Stimulated activated CD4-positive, alpha-beta T cell treated with anti-CD3 and anti-CD28 coated beads, Interleukin-12 subunit alpha, Interleukin-12 subunit beta, amount 100 ng/mL, for 4 hours (primary cell): ENCODE data around the gene CFH.
"Not testable (repeated sequence)": the region's sequence is repeated elsewhere in the genome, so short reads cannot be mapped to it uniquely, and the experiment has no call there.

Experiments used
- DNase-seq: peaks from one replicate; pipeline ENCODE4 v3.0.0-alpha.2; 2020

Gene CFH

DNA sequence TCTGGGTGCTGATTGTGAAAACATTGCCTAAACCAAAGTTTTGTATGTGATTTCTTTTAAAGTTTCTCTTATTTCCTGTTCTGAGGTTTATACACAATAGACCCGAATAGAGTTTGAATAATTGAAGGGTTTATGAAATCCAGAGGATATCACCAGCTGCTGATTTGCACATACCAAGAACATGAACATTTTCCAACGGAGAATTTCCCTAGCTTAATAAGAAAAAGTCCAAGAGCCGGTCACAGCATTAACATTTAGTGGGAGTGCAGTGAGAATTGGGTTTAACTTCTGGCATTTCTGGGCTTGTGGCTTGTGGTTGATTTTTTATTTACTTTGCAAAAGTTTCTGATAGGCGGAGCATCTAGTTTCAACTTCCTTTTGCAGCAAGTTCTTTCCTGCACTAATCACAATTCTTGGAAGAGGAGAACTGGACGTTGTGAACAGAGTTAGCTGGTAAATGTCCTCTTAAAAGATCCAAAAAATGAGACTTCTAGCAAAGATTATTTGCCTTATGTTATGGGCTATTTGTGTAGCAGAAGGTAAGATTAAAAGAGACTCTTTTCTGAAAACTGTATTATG lies at the start of gene CFH:
TSS of gene CFH (plus strand) at position 407 of the 579 bp plus-strand sequence. CDS start at position 482, 75 bp downstream.
- no peak for DNase-seq

DNA sequence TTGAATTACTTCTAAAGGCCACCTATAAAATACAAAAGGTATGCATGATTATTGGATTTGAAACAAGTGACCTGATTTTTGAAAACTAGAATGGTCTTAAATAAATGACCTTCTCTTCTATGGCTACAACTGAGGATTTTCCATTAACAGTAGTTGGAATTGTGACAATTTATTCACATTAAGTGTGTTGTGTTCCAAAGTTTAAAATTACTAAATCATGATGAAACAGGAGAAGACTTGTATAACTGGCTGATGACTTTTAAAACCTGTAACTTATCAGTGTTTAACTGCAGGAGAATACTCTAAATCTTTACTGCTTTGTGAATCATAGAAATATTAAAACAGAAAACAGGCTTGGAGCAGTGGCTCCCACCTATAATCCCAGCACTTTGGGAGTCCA lies 48.2 kb upstream of the CFH start:
- DNase-seq: no peak

- DNase-seq: no peak
Observed at GRCh38 chr1:196607981-196608380, 43.9 kb upstream of the CFH start.

DNA sequence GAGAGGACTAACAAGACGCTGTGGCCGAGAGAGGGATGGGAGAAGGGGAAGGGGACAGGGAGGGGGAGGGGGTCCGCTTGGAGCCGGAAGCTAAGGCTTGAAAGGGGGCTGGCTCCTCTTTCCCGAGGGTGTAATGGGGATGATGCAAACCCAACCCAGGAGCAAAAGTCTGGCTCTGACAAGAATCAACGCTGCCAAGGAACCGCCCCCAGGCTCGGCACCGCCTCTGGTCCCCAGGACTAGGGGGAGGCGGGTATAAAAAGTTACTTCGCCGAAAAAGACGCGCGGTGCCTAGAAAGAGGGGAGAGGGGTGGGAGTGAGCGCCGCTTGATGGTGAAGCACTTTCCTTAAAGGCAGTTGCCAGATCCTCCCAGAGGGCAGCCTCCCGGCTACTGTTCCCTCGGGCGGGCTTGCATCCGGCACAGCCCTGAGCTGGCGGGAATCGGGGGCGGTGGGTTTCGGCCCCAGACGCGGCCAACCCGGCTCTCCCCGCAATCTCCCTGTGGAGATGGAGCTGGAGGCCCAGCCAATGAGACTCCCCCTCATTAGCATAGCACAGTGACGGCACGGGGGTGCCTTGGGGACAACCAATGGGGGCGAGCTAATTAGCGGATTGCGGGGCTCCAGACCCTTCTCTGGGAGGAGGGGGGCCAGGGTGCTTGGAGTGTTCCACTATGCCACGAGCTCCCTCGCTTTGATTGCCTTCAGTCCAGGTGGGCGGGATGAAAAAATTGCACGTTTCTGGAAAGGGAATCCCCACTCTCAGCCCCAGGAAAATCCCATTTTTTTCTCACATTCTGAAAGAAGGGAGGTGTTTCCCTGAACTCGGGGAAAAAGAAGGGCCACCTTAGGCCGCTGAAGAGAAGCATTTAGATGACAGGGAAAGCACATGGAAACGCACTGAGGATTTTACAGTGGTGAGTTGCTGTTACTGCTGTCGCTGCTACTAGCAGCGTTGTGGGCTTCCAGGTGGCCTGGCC lies 43.2 kb upstream of the CFH start, which contains the start of gene KCNT2:
TSS of gene KCNT2 (minus strand) at position 51 of the 980 bp plus-strand sequence. CDS start 131 bp downstream, outside the sequence.
- no peak for DNase-seq

DNA sequence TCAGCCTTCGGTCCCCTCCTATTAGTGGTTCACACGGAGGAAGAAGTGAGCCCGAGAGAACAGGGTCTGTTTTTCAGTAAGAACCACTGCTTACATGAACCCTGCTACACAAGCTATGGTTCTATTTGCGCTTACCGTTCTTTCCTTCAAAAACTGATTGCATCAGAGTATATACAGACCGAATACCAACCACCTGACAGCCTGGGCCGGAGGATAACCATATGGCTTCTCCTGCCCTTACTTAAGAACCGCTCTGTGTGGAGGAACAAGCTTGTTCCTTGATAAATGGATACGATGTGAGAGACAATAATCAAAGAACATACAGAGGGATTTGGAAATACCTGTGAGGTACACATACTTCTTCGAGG lies 42.5 kb upstream of the CFH start:
- no peak for DNase-seq

- no peak for DNase-seq
Observed at GRCh38 chr1:196611873-196612272, 40.0 kb upstream of the CFH start.

GRCh38 chr1:196619721-196620120 lies 32.1 kb upstream of the CFH start:
- DNase-seq: no peak

DNA sequence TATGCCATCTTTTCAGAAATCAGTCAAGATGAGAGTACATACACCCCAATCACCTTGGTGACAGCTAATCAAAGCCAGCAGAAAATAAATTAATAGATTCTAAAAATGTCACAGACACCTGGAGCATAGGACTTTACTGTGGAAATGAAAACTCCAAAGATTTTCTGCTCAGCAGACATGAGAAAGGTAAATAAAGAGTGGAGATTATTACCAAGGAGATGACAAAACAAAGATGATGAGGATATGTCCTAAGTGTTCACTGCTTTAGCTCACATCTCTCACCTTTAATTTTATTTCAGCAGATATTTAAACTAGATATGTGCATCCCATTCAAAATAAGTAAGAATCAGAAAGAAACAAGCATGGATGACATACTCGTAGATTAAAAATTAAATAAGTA lies 28.8 kb upstream of the CFH start:
- no peak for DNase-seq

GRCh38 chr1:196628838-196629237 lies 23.0 kb upstream of the CFH start:
- DNase-seq: no peak

- no peak for DNase-seq
Observed at GRCh38 chr1:196637606-196638005, 14.2 kb upstream of the CFH start.

DNA sequence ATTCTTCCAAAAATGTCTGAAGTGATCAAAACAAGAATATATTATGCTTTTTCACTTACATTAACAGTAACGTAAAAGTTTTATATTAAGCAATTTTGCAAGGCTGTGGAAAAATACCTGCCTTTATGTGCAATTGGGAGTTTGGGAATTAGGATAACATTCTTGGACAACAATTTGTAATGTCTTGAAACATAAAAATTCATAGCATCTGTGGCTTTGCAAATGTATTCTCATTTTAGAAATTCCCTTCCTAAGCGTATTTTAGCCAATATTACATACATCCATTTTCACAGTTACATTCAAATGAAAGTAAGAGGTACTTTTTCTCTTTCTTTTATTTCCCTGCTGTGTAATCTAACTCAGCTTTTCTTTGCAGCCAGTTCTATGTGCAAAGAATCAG lies 13.4 kb upstream of the CFH start:
- DNase-seq: no peak

- DNase-seq: not testable (repeated sequence)
Observed at GRCh38 chr1:196639291-196639690, 12.6 kb upstream of the CFH start.

DNA sequence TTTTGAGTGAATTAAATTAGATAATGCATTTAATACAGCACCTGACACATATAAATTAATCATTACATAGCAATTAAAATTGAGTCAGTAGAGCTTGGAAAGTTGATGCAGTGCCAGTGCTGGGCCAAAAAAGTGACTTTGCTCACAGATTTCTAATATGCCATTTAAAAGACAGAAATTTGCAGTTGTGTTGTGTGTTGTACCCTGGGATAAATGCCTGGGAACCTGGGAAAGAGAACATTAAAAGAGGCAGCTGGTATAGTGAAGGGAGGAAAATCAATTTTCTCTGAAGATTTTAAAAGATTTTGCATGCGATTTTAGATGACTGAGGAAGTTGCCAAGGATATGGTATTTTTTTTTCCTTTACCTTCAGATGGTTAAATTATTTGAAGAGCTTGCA lies 10.9 kb upstream of the CFH start:
- no peak for DNase-seq

GRCh38 chr1:196649990-196650389 lies 1.9 kb upstream of the CFH start:
- no peak for DNase-seq

DNA sequence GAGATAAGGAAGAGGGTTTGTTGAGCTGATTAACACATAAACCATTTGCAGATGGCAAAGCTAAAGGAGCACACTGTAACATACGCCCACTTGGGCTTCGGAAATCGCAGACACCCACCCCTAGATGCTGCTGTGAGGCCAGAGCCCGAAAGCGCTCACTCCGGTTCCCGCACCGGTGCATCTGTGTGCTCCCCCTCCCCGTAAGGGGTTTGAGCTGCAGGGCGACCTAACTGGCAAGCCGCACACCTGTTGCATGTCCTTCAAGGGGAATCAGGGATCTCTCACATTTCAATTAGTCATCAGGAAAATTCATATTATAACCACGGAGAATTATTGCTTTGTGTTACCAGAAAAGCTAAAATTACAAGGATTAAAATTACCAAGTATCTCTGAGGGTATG lies 1.4 kb upstream of the CFH start:
- DNase-seq: no peak

- no peak for DNase-seq
Observed at GRCh38 chr1:196651079-196651478, 764 bp upstream of the CFH start.

DNA sequence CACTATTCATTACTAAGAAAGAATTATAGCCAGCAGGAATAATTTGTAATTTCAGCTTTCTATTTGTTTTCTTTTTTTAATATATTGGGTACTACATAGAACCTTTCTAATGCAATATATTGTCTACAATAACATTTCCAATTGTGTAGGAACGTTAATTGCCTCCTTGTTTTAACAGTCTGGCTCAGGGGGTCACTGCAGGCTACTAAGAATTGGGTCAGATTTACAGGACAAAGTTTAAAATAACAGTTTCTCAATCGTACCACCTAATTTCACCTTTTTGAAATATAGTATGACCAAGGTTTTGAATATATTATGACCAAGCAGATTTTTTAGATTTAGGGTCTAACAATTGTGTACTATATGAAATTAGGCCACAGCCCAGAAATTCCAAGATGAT lies 2.4 kb downstream of the CFH start:
- no peak for DNase-seq

DNA sequence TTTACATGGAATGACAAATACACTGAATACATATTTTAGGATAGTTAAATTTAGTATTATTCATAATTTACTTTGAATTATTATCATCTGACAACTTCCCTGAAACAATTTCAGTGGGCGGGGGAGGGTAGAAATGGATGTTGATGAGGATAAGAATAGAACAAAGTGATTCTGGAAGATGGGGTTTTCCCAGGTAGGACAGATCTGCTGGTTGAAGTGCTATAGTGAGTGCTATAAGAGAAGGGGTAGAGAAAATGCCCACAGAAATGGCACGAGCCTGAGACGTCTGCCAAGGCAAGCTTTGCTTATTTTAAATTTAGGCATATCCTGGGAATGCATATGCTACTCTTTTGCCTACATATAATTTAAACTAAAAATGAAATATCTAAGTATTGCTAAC lies 3.2 kb downstream of the CFH start:
- no peak for DNase-seq

GRCh38 chr1:196655494-196655893 lies 3.7 kb downstream of the CFH start:
- no peak for DNase-seq

GRCh38 chr1:196659471-196659870 lies 7.6 kb downstream of the CFH start:
- DNase-seq: no peak

DNA sequence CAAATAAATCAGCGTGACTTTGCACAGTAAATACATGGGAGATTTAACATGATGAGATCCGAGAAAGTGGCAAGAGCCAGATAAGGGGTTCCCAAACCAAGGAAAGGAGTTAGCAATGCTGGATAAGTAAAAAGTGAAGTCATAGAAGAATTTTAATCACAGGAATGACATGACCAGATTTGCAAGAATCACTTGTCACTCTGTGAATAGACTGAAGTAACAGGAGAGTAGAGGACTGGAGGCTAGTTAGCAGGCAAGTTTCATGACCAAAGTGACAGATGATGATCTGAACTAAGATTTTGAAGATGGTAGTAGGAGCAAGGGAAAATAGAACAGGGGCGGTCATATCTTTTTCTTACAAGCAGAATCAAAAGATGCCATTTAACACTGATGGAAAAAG lies 8.4 kb downstream of the CFH start:
- no peak for DNase-seq

DNA sequence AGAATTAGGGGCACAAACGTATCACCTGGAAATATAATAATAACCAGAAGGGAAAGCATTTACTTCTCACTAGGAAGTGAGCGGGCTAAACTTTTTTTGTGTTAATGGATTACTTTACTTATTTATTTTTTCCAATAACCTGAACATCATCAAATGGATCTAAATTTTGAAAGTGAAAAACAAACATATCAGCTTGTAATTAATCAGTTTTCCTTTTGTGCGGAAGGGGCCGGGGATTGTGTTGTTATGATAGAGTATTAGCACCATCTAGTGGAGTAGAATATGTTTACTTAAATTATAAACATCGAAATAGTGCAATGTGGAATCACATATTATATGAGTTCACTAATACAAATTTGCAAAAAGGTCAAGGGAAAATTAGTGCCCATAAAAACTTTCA lies 9.0 kb downstream of the CFH start:
- DNase-seq: no peak

DNA sequence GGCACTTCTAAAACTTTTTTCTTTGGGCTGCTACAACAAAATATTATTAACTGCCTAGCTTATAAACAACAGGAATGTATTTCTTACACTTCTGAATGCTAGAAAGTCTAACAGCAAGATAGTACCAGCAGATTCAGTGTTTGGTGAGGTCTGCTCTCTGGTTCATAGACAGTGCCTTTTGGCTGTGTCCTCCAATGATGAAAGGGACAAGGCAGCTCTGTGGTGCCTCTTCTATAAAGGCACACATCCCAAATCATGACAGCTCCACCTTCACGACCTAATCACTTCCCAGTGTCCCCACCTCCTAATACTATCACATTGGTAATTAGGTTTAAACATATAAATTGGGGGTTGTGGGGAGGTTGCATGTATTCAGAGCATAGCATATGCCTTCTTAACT lies 9.5 kb downstream of the CFH start:
- DNase-seq: no peak

DNA sequence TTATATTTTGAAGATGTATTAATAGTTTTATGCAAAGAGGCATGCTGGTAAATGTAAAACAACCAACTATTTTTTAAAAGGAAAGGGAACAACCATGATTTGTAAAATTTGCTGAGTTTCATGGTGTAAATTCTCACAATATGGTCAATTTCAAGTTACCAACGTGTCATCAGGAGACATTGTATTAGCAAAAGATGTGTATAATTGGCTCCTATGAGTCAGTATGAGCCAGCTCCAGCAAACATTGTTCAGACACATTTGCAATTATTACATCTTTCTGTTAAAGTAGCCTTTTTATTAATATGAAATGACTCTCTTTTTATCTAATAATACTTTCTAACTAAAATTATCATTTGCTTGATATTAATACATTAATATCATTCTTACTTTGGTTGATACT lies 15.3 kb downstream of the CFH start:
- no peak for DNase-seq
